Measurements from ENCODE around the gene ATRN.
"Not testable (repeated sequence)": the region's sequence is repeated elsewhere in the genome, so short reads cannot be mapped to it uniquely, and the experiment has no call there.

ATRN gene

DNA sequence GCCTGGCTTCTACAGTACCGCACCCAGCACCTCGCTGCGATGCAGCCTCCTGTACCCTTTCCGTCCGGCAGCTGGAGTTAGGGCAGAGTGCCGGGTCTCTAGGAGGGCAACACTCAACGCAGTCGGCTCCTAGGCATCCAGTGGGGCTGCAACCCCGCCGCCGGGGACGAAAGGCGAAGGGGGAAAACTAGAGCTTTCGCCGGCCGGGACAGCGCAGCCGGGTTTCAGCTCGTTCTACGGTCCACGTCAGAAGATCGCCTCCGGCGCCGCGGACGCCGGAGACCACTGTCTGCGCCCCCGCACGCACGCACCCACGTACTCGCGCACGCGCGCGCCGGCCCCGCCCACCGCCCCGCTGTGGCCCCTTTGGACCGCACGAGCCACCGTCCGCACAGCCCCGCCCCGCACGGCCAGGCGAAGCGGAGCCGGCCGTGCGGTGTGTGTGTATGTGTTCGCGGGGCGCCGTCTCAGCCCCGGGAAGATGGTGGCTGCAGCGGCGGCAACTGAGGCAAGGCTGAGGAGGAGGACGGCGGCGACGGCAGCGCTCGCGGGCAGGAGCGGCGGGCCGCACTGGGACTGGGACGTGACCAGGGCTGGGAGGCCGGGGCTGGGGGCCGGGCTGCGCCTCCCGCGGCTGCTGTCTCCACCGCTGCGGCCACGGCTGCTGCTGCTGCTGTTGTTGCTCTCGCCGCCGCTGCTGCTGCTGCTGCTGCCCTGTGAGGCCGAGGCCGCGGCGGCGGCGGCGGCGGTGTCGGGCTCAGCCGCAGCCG is at the start of gene ATRN:
TSS of gene ATRN (plus strand) at position 392 of the 770 bp plus-strand sequence. CDS start at position 482, 90 bp downstream.
- DNase-seq: peak; percentile 85

DNA sequence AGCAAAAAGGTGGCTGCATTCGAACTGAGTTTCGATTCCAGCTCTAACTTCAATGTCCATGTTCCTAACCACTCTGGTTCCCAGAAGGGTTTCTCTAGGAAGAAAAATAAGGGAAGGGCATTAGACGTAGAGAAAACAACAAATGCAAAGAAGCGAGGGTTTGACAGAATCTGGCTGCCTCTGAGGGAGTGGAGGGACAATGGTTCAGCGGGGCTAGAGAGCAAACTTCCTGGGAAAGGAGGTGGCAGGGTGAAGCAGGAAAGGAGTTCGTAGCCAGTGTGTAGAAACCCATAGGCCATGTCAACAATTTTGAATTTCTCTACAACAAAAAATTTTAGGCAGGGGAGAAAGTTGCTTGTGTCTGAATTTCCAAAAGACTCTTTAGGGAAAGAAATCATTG is 48.8 kb upstream of the ATRN start:
- DNase-seq: no peak

DNA sequence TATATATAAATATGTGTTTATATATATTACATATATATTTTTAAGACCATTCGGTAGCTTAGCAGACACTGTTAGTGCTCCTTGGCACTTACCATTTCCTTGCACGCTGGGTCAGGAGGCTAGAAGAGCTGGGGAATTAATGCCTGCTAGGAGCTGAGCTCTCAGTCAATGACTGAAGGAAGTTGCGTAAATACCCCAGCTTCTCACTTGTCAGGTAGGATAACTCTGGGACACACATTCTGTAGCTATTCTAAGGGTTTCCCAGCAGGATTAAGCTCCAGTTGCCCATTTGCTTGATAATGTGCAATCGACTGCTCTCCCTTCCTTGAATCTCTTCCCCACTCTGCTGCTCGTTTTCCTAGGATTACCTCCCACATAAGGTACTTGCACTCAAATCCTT is 47.7 kb upstream of the ATRN start:
- peak; percentile 49 for DNase-seq

DNA sequence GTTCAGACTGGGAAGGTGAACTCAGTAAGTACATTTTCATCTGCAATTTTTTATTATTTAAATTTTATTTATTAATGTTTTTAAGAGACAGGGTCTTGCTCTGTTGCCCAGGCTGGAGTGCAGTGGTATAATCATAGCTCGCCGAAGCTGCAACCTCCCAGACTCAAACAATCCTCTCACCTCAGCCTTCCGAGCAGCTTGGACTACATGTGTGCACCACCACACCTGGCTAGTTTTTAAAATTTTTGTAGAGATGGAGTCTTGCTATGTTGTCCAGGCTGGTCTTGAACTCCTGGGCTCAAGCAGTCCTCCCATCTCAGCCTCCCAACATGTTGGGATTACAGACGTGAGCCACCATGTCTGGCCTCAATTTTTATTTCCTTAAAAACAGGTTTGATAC is 44.1 kb upstream of the ATRN start:
- DNase-seq: not testable (repeated sequence)

DNA sequence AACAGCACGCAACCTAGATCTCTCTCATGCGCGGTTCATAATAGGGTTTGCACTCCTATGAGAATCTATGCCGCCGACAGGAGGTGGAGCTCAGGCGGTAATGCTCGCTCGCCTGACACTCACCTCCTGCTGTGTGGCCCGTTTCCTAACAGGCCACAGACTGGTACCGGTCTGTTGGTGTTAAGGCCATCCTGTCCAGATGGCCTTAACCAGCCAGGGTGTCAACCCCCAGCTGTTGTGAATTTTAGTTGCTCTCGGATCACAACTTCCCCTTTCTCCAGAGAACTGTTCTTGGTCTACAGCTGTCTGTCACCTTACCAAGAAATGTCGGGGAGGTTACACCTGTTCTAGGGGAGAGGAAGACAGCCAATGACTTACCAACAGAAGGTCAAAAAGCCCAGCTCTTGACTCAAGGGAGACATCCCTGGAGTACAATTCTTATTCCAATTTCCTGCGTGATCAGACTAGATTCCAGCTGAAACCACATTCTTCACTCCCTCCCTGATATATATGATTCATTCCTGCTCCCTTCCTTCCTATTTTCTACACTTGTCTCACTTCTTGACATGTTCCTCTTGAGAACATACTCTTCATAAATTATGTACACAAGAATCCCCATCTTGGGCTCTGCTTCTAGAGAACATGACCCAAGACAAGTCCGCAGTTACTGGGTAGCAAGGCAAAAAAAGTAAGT is 40.3 kb upstream of the ATRN start:
- DNase-seq: peak; percentile 99

DNA sequence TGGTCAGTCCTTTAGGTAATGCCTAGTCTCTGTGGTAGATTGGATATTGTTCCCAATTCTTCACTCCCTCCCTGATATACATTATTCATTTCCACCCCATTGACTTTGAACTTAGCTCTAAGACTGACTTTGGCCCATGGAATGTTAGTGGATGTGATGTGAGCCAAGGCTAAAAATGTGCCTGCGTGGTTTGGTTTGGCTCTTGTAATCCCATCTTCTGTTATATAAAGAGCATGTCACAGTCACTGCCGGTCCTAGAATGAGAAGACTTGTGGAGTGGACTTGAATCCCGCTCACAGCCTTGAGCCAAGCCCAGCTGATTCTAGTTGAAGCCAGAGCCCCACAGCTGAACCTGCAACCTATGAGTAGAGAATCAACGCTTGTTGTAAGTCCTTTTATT is 39.7 kb upstream of the ATRN start:
- DNase-seq: peak; percentile 63

DNA sequence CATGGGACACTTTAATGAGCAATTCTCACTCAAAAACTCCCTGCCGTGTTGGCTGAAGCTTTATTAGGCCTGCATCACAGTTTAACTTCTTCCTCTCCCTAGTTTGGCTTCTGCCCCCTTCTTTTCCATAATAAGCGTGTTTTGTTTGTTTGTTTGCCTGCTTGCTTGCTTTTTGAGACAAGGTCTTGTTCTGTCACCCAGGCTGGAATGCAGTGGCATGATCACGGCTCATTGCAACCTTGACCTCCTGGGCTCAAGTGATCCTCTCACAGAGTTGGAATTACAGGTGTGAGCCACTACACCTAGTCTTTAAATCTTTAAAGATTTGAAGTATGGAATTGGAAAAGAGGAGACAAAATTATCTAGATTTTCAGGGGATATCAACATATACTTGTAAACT is 38.0 kb upstream of the ATRN start:
- DNase-seq: no peak

DNA sequence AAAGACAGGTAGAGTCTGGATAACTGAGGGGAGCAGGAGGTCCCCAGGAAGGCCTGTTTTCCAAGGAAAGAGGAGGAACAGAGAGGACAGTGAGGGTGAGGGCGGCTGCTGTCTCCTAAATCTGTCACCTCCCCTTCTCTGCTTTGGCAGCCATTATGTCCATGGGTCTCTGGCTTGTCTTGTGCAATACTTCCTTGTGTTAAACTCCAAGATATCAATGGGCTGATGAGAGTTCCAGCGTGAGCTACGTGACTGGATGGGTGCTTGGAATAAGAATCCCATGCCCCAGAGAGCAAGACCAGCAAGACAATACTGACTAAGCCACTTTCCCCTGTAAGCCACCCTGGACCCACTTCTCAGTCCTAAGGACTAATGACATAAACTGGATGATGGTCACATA is 37.1 kb upstream of the ATRN start:
- peak; percentile 17 for DNase-seq

DNA sequence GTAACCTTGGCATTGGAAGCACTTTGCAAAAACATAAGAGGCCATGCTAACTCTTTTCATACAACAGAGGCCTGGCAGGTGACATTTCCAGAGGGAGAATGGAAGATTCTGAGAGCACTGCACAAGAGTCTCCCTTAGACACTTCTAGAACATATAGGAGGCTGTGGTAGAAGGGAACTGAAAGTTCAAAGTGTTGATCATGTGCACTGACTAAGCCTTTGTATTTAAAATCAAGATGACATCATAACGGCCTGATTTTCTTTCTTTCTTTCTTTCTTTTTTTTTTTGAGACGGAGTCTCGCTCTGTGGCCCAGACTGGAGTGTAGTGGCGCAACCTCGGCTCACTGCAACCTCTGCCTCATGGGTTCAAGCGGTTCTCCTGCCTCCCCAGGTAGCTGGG is 36.6 kb upstream of the ATRN start:
- peak; percentile 93 for DNase-seq

DNA sequence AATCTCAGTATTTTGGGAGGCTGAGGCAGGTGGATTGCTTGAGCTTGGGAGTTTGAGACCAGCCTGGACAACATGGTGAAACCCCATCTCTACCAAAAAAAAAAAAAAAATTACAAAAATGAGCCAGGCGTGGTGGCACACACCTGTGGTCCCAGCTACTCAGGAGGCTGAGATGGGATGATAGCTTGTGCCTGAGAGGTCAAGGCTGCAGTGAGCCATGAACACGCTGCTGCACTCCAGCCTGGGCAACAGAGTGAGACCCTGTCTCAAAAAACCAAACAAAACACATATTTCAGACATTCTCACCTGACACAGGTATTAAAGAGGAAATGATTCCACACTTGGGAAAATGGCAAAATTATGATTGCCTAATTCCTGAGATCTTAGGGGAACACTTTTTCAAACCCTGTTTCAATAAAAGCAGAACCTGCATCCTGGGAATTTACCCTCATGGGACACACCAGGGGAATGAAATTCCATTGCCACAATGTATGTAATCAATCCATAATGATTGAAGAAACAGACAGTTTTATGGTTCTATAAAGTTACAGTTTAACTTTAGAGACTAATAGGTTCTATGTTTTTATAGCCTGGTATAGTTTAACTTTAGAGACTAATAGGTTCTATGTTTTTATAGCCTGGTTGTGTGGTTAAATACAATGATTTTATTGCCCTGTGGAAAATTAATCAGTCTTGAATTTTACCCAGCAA is 33.8 kb upstream of the ATRN start:
- DNase-seq: no peak

DNA sequence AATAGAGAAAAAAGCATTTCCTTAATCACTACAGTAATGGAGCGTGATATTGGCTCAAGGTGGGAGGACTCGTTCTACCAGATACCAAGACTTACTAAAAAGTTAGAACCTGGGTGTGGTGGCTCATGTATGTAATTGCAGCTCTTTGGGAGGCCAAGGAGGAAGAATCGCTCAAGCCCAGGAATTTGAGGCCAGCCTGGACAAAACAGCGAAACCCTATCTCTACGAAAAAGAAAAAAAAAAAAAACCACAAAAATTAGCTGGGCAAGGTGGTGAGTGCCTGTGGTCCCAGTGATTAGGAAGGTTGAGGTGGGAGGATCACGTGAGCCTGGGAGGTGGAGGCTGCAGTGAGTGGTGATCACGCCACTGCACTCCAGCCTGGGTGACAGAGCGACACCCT is 24.0 kb upstream of the ATRN start:
- DNase-seq: no peak

DNA sequence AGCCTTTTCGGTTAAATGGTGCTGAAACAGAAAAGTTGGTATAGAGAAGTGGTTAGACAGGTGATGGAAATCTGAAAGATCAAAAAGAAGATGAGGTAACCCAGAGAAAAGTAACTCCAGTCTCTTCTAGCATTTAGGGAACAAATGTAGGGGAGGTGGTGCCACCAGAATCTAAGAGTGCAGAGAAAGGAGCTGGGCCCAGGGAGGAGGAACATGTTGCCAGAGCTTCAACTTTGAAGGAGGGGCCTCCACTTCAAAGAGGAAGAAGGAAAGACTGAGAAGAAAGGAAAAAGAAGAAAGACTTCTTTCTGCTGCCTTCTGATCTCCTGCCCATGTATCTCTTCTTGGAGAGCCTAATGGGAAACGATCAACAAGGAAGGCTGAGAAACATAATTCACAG is 23.5 kb upstream of the ATRN start:
- peak; percentile 62 for DNase-seq

DNA sequence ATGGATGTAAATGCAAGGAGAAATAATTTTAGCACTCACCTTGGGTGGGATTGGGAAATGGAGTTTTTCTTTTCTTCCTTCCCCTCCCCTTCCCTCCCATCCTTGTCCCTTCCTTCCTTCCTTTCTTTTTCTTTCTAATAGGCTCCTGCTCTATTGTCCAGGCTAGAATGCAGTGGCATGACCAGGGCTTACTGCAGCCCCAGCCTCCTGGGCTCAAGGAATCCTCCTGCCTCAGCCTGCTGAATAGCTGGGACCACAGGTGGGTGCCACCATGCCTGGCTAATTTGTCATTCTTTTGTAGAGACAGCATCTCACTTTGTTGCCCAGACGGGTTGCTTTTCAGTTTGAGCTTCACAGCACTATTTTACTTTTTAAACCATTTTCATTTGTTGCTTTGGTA is 21.5 kb upstream of the ATRN start:
- no peak for DNase-seq

DNA sequence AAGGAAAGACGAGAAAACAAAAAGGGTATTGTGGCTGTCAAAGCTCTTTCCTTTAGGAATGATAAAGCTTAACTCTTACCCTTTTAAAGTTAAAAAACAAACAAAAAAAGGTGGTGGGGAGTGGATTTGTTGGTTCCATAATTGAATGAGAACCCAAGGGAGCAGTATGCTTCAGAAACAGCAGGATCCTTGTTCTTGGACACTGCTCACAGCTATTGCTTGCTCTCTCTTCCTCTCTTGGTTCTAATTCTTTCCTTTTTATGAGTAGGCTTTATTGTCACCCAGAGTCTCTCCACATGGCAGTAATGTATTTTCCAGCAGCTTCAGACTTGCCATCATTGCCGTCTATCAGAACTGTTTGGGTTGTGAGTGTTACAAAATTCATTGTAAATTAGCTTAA is 18.7 kb upstream of the ATRN start:
- DNase-seq: no peak

DNA sequence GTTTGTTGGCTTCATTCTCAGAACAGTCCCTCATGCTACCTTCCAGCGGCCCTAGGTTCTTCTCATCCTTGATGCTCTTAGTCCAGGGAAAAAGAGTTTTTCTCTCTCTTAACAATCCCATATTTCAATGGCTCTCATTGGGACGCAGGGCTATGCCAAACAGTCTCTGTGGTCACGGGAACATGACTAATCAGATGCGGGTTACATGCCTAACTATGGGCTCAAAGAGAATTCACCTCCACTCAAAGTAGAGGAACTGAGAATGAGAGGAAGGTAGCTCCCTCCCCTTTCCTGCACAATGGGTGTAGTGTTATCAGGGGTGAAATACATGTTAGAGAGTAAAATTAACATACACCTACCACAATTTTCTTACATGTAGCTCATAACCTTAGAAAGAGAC is 18.1 kb upstream of the ATRN start:
- peak; percentile 63 for DNase-seq

DNA sequence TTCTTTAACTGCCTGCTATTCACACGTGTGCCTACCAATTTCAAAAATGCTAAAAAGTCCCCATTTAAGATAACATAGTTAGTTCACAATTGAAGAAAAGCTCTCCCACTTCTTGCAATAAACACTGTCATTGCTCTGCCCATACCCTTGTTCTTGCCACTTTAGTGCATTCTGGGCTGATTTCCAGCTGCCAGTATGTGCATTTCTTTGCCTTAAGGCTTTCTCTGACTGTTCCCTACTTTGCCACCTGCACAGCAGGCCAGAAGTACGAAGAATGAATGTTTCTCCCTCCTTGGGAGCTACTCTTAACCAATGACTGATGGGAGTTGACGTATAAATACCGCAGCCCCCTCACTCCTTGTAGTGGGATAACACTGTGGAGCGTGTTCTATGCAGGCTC is 16.0 kb upstream of the ATRN start:
- DNase-seq: no peak

DNA sequence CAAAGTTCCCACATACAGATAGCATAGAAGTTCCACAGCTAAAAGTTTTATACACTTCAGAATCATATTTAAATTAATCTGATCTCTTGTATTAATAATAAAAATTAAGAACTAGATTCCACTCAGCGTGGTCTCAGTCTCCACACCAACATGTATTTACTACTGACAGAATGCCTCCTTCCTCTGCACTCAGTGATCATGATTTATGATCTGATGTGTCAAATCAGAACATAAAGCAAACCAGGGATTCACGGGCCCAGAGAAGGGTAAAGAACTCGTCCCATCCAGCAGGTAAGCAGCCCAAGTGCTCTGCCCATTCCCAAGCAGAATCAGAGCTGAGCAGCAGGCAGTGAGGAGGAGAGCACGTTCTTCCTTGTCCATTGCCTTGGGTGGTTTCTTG is 14.2 kb upstream of the ATRN start:
- DNase-seq: no peak

DNA sequence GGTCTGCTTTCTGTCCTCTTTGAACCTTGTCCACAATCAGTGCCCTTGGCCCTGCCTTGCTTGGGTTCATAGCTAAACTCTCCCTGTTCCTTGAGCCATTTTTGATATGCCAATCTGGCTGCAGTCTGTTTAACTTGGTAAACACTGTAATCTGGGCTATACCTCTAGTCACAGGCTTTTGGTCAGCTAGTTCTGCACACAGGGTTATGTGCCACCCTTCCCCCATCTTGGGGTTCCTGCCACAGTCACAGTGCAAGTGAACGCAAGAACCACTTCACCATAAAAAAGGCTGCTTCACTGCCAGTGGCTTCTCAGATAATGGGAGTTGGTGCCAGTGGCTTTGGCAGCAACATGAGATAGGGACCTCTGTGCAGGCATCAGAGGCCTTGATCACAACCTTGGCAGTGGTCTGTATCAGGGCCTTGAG is 10.9 kb upstream of the ATRN start:
- DNase-seq: no peak

DNA sequence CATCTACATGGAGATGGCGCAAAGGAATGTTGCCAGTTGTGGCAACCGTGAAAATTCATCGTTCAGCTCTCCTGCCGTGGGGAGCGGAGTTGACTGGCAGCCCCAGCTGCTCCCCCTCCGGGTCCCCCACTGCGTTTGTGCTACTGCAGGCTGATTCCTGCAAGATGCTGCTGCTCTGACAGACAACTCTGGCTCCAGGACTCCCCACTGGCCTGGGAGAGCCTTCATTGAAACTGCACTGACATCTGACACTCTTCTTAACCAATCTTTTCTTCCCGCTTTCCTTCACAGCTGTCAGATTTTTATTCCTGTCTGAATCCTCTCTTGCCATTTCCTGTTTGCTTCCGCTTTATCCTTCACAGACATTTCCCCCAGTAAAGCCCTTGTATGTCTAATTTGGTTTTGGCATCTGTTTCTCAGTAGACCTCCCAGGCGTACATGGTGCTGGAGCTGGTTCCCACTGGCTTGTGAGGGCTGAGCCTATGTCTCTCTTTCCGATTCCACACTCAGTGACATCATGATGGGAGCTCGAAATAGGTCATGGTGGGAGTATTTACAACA is 9.5 kb upstream of the ATRN start:
- no peak for DNase-seq

DNA sequence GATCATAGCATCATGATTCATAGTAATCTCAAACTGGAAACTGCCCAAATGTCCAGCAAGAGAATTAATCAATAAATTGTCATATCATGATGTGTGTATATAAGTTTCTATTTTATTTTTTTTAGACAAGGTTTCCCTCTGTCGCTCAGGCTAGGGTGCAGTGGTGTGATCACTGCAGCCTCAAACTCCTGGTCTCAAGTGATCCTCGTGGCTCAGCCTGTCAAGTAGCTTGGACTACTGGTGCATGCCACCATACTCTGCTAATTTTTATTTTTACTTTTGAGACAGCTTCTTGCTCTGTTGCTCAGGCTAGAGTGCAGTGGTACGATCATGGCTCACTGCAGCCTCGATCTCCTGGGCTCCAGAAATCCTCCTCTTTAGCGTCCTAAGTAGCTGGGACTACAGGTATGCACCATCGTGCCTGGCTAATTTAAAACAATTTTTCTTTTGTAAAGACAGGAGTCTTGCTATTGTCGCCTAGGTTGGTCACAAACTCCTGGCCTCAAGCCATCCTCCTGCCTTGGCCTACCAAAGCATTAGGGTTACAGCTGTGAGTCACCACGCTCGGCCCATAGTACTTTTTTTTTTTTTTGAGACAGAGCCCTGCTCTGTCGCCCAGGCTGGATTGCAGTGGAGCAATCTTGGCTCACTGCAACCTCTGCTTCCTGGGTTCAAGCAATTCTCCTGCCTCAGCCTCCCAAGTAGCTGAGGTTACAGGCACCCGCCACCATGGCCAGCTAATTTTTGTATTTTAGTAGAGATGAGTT is 8.7 kb upstream of the ATRN start:
- peak; percentile 59 for DNase-seq

DNA sequence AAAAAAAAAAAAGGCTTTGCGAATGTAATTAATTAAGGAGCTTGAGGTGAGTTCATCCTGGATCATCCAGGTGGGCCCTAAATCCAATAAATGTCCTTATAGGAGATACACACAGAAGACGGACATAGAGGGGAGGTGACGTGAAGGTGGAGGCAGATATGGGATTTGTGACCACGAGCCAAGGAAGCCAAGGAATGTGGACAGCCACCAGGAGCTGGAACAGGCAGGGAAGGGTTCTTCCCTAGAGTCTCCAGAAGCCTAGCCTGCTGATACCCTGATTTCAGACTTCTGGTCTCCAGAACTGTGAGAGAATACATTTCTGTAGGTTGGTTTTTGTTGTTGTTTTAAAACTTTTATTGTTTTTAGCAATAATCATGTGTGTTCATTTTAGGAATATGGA is 6.7 kb upstream of the ATRN start:
- DNase-seq: no peak

DNA sequence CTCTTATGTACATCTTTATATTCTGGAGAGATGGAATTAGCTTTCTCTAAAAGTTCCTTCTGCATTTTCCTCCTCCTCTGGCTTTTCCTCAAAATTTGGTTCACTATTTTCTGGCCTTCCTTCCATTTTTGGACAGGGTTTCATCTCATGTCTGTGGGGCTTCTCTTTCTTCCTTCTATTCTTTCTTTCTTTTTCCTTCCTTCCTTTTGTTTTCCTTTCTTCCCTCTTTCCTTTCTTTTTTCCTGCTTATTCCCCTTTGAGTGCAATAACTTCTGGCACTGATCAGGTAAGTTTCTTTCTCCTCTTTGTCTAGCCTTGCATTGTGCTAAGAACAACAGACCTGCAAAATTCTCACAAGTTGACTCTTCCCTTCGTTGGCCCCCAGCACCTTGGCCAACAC is 5.5 kb upstream of the ATRN start:
- no peak for DNase-seq

DNA sequence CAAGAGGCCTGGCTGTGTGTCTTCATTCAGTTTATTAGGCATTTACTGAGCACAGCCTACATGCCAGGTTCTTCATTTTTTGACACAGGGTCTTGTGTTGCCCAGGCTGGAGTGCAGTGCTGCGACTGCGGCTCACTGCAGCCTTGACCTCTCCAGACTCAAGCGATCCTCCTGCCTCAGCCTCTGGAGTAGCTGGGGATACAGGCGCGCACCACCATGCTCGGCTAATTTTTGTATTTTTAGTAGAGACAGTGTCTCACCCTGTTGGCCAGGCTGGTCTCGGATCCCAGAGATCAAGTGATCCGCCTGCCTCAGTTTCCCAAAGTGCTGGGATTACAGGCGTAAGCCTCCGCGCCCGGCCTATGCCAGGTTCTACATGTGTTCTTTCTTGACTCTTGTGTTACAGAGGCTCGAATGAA is 601 bp upstream of the ATRN start:
- DNase-seq: no peak
